Progenitor cell of endocrine pancreas (in vitro differentiated cells): ENCODE results near the gene IRGQ. TPM values are rescaled to one million over a fixed set of nuclear protein-coding genes. Genes with fewer than 3 reads are reported as not detected.

ENCODE experiments used
- DNase-seq: peaks from one replicate; pipeline ENCODE4 v3.0.0; 2021; ENCODE audit warnings: low spot score; ENCODE audit not compliant: unreplicated experiment
- H3K27ac Mint-ChIP-seq: 2 replicates; pipeline ENCODE4 v1.8.0; 2021; ENCODE audit warnings: mild to moderate bottlenecking, moderate library complexity, mixed read lengths
- H3K27me3 Mint-ChIP-seq: 2 replicates; pipeline ENCODE4 v1.8.0; 2021; ENCODE audit warnings: mixed read lengths
- H3K36me3 Mint-ChIP-seq: 2 replicates; pipeline ENCODE4 v1.8.0; 2022; ENCODE audit warnings: mixed read lengths; ENCODE audit not compliant: insufficient read depth
- H3K4me1 Mint-ChIP-seq: 2 replicates; pipeline ENCODE4 v1.8.0; 2021; ENCODE audit warnings: low read depth, mixed read lengths
- H3K4me3 Mint-ChIP-seq: 2 replicates; pipeline ENCODE4 v1.8.0; 2021; ENCODE audit warnings: low read depth, mild to moderate bottlenecking, moderate library complexity, mixed read lengths
- H3K9me3 Mint-ChIP-seq: 2 replicates; pipeline ENCODE4 v1.8.0; 2021; ENCODE audit warnings: low read depth, mixed read lengths
- total RNA-seq: library from RNA; stranded (reverse); gene quantifications from 2 replicates; pipeline ENCODE4 v1.2.1, GENCODE V29; 2021
- TF ChIP-seq, protein P1 (sequence below): fragments of 200-600 bp; sonication (generic); IDR thresholded peaks from one replicate; pipeline ENCODE4 v1.5.0; 2021; ENCODE audit warnings: antibody characterized with exemption, mild to moderate bottlenecking; ENCODE audit not compliant: unreplicated experiment

IRGQ gene
- total RNA-seq, 1 donor from 2014 or later, result 63.6 TPM

- Mint-ChIP-seq H3K4me3 (no peak overlapping the region), H3K36me3 (peaks cover 29% of the 10 kb centered on the region), H3K4me1 (peaks cover 10% of the 10 kb centered on the region), H3K27ac (no peak overlapping the region), H3K27me3 (no peaks in the 10 kb centered on the region), H3K9me3 (no peaks in the 10 kb centered on the region)
- DNase-seq, result no peak
- TF ChIP-seq, protein P1, sequence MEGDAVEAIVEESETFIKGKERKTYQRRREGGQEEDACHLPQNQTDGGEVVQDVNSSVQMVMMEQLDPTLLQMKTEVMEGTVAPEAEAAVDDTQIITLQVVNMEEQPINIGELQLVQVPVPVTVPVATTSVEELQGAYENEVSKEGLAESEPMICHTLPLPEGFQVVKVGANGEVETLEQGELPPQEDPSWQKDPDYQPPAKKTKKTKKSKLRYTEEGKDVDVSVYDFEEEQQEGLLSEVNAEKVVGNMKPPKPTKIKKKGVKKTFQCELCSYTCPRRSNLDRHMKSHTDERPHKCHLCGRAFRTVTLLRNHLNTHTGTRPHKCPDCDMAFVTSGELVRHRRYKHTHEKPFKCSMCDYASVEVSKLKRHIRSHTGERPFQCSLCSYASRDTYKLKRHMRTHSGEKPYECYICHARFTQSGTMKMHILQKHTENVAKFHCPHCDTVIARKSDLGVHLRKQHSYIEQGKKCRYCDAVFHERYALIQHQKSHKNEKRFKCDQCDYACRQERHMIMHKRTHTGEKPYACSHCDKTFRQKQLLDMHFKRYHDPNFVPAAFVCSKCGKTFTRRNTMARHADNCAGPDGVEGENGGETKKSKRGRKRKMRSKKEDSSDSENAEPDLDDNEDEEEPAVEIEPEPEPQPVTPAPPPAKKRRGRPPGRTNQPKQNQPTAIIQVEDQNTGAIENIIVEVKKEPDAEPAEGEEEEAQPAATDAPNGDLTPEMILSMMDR, result no peak
These were observed 28.1 kb upstream of the IRGQ start for GRCh38 chr19:43623889-43624670.

- Mint-ChIP-seq H3K9me3 (no peaks in the 10 kb centered on the region), H3K27ac (no peak overlapping the region), H3K4me3 (no peak overlapping the region), H3K27me3 (no peaks in the 10 kb centered on the region), H3K4me1 (peaks cover 10% of the 10 kb centered on the region), H3K36me3 (peaks cover 29% of the 10 kb centered on the region)
- no peak for DNase-seq
- TF ChIP-seq, protein P1, result no peak
These were observed 27.0 kb upstream of the IRGQ start for GRCh38 chr19:43622956-43623355.

GRCh38 chr19:43622070-43622469 is 26.1 kb upstream of the IRGQ start:
- H3K4me3 Mint-ChIP-seq, result no peak overlapping the region
- no peaks in the 10 kb centered on the region for H3K27me3 Mint-ChIP-seq
- H3K36me3 Mint-ChIP-seq, result peaks cover 28% of the 10 kb centered on the region
- H3K4me1 Mint-ChIP-seq, result peaks cover 10% of the 10 kb centered on the region
- no peak overlapping the region for H3K27ac Mint-ChIP-seq
- TF ChIP-seq, protein P1, result no peak
- no peak for DNase-seq
- no peaks in the 10 kb centered on the region for H3K9me3 Mint-ChIP-seq

- TF ChIP-seq, protein P1, result no peak
- peak overlapping the region; percentile 100 for H3K27ac Mint-ChIP-seq
- no peaks in the 10 kb centered on the region for H3K27me3 Mint-ChIP-seq
- H3K36me3 Mint-ChIP-seq, result peaks cover 19% of the 10 kb centered on the region
- peak overlapping the region; percentile 92 for H3K4me3 Mint-ChIP-seq
- H3K9me3 Mint-ChIP-seq, result no peaks in the 10 kb centered on the region
- H3K4me1 Mint-ChIP-seq, result peaks cover 10% of the 10 kb centered on the region
- no peak for DNase-seq
These were observed 24.4 kb upstream of the IRGQ start for GRCh38 chr19:43620061-43621001.

- Mint-ChIP-seq H3K9me3 (no peaks in the 10 kb centered on the region), H3K36me3 (peaks cover 13% of the 10 kb centered on the region), H3K4me3 (peak within 1 kb of the TSS; percentile 92), H3K27ac (peak within 1 kb of the TSS; percentile 100), H3K27me3 (no peaks in the 10 kb centered on the region), H3K4me1 (peaks cover 10% of the 10 kb centered on the region)
- peak; percentile 79 for DNase-seq
- TF ChIP-seq, protein P1, result no peak
These were observed 23.5 kb upstream of the IRGQ start, which contains the start of gene ZNF428 for GRCh38 chr19:43619262-43620060. Gene ZNF428, minus strand, starts transcription at chr19:43619629. Its CDS starts 5,325 bp downstream, at chr19:43614304.
